Muscle layer of colon (tissue), 2 donors: ENCODE data around the gene HNRNPR.
A peak's percentile ranks its signal among the peaks of the same experiment; 100 is the strongest.

Source experiments
- H3K27ac ChIP-seq: one replicate; pipeline ENCODE4 v1.7.0; 2013; ENCODE audit warnings: low read depth, mild to moderate bottlenecking, low read length, moderate library complexity
- H3K27me3 ChIP-seq, 2 donors: one replicate each; pipeline ENCODE4 v1.7.0; 2013; ENCODE audit warnings: low read length in 2 of 2, mild to moderate bottlenecking in 2 of 2; ENCODE audit not compliant: insufficient read depth in 2 of 2, control insufficient read depth in 1 of 2
- H3K36me3 ChIP-seq: one replicate; pipeline ENCODE4 v1.7.0; 2013; ENCODE audit warnings: mild to moderate bottlenecking, low read length; ENCODE audit not compliant: insufficient read depth
- H3K4me1 ChIP-seq: one replicate; pipeline ENCODE4 v1.7.0; 2013; ENCODE audit warnings: mild to moderate bottlenecking, low read length; ENCODE audit not compliant: insufficient read depth
- H3K4me3 ChIP-seq, 2 donors: one replicate each; pipeline ENCODE4 v1.7.0; 2013; ENCODE audit warnings: low read length in 2 of 2, low read depth in 1 of 2, mild to moderate bottlenecking in 1 of 2, moderate library complexity in 1 of 2
- H3K9ac ChIP-seq: one replicate; pipeline ENCODE4 v1.7.0; 2013; ENCODE audit warnings: low read length
- H3K9me3 ChIP-seq: one replicate; pipeline ENCODE4 v1.7.0; 2013; ENCODE audit warnings: mild to moderate bottlenecking, low read length
- donor health status: abdominal sarcoma.
- donor health status: Adenocarcinoma of cecum.

The HNRNPR gene

DNA sequence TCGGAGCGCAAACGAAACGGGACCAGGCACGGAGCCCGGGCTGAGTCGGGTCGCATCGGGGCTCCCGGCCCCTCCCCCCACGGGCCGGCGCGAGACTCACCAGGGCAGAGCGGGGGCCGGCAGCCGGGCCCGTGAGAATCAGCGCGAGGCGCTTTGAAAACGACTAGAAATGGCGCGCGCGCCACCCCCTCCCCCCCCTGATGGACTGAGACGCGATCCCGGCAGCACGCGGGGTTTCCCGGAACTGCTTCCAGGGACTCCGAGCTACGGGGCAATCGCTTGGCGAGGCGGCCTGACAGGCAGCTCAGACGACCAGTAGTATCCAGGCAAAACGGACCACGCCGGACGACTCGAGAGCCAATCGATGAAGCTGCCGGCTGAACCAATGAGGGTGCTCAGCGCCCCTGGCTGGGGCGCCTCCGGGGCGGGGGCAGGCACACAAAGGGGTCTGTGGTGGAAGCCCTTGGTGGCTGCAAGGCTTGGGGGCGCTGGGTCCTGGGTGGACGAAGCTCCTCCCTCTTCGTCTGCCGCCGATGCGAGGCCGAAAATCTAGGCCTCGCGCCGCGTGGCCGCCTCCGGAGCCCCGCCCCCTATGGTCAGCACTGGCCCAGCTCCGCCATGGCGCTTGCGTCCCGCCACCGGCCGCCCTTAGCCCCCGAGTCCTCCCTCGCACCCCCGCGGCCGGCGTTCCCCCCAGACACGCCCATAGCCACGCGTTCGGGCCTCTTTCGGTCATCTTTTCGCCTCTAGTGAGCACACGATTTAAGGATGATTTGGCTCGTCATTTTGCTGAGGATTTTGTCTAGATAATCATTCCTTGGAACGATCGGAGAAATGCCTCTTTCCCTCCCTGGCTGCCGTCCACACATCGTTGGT is at the start of gene HNRNPR:
Gene HNRNPR (minus strand): TSS at position 174 of the 876 bp plus-strand sequence. CDS start 3,276 bp downstream, outside the sequence.
- Histone ChIP-seq H3K27me3 (no peaks in the 10 kb centered on the region), H3K27ac (peak within 1 kb of the TSS; percentile 56), H3K4me3 (peak within 1 kb of the TSS; percentile 81 to 88), H3K9me3 (no peaks in the 10 kb centered on the region), H3K4me1 (peaks cover 42% of the 10 kb centered on the region), H3K9ac (peak within 1 kb of the TSS; percentile 93), H3K36me3 (no peaks in the 10 kb centered on the region)

DNA sequence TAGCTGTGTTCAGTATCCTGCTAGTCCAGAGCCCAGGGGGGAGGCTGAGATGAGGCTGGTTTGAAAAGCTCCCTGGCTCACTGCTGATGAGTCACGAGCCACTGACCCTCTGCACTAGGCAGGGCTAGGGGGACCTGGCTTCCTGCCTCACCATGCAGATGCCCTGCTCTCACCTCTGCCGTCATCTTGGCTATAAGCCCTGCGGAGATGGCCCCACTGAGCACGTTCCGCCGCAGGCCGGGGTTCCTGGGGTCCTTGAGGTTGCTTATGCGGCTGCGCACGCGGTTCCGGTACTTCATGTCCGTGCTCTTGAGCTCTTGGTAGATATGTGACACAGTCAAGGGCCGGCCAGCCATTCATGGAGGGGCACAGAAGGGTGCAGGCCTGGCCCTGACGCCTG is 49.6 kb upstream of the HNRNPR start:
- Histone ChIP-seq H3K27ac (peak overlapping the region; percentile 84), H3K27me3 (no peaks in the 10 kb centered on the region), H3K9me3 (no peaks in the 10 kb centered on the region), H3K9ac (no peak overlapping the region), H3K4me3 (peak overlapping the region in 1 of 2 donors; percentile 6), H3K36me3 (peaks cover 41% of the 10 kb centered on the region), H3K4me1 (peaks cover 24% of the 10 kb centered on the region)

DNA sequence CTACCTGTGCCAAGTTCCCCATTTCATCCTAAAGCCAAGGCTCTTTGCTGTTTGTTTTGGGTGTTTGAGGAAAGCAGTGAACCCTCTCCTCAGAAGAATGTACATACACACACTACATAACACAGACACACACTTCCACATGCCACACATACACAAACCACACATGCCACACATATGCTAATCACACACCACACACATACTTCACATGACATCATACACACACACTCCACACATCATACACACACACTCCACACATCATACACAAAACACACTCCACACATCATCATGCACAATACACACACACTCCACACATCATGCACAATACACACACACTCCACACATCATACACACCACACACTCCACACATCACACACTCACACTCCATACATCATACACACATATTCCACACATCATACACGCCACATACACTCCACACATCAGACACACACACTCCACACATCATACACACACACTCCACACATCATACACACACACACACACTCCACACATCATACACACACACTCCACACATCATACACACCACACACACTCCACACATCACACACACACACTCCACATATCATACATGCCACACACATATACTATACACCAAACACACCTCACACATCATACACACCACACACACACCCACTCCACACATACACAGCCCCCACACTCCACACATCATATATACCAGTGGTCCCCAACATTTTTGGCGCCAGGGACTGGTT is 48.2 kb upstream of the HNRNPR start:
- Histone ChIP-seq H3K4me3 (no peak overlapping the region), H3K27ac (no peak overlapping the region), H3K9ac (no peak overlapping the region), H3K4me1 (peaks cover 24% of the 10 kb centered on the region), H3K36me3 (peaks cover 30% of the 10 kb centered on the region), H3K27me3 (no peaks in the 10 kb centered on the region), H3K9me3 (no peaks in the 10 kb centered on the region)

GRCh38 chr1:23389837-23390321 is 45.8 kb upstream of the HNRNPR start:
- Histone ChIP-seq H3K9me3 (no peaks in the 10 kb centered on the region), H3K36me3 (peaks cover 20% of the 10 kb centered on the region), H3K4me3 (no peak overlapping the region), H3K9ac (no peak overlapping the region), H3K27ac (no peak overlapping the region), H3K4me1 (peaks cover 18% of the 10 kb centered on the region), H3K27me3 (no peaks in the 10 kb centered on the region)

DNA sequence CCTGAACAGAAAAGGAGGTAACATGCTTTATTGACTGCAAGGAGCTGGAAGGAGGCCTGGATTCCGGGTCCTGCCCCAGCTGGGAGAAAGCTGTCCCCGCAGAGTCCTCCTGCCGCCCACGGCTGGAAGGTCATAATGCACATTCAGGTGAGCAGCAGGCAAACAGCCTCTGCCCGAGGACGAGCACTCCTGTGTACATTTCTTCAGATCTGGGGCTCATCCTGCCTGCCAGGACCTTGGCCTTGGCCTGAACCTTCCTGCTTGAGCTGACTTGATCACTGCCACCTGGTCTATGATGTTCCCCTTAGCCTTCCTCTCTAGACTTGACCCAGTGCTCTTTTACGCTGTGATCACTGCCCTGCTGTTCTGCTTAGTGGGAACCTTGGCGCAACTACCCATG is 43.4 kb upstream of the HNRNPR start:
- Histone ChIP-seq H3K27ac (no peak overlapping the region), H3K36me3 (peaks cover 29% of the 10 kb centered on the region), H3K9ac (no peak overlapping the region), H3K27me3 (no peaks in the 10 kb centered on the region), H3K4me1 (peaks cover 6% of the 10 kb centered on the region), H3K9me3 (no peaks in the 10 kb centered on the region), H3K4me3 (no peak overlapping the region)

- Histone ChIP-seq H3K27me3 (no peaks in the 10 kb centered on the region), H3K4me3 (no peak overlapping the region), H3K9ac (no peak overlapping the region), H3K36me3 (peaks cover 33% of the 10 kb centered on the region), H3K4me1 (peaks cover 6% of the 10 kb centered on the region), H3K27ac (no peak overlapping the region), H3K9me3 (no peaks in the 10 kb centered on the region)
Observed at GRCh38 chr1:23385119-23385621, 41.1 kb upstream of the HNRNPR start.

DNA sequence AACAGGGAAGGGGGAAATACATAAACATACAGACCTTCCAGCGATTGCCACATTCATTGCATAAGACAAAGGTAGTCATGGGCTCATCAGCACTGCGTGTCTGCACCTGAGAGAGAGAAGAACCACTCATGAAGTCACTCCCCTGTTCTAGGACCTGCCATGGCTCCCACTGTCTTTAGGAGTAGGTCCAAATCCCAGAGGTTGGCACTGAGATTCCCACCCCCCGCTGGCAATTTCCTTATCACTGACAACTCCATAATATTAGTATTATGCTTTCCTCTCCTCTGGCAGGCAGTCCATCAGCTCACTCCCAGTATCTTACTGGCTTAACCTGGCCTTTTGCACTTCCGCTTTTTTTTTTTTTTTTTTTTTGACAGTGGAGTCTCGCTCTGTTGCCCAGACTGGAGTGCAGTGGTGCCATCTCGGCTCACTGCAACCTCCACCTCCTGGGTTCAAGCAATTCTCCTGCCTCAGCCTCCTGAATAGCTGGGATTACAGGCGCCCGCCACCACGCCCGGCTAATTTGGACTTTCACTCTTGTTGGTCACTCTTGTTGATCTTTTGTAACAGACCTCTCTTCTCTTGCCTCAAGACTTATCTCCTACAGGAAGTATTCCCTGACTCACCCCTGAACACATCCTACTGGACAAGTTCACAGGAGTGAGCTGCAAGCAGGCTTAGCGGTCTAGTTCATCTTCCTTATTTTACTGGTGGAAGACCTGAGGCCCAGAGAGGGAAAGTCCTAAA is 40.4 kb upstream of the HNRNPR start:
- H3K9me3 ChIP-seq = no peaks in the 10 kb centered on the region
- H3K9ac ChIP-seq = no peak overlapping the region
- no peak overlapping the region for H3K4me3 ChIP-seq
- peaks cover 6% of the 10 kb centered on the region for H3K4me1 ChIP-seq
- H3K36me3 ChIP-seq = peaks cover 33% of the 10 kb centered on the region
- H3K27me3 ChIP-seq = no peaks in the 10 kb centered on the region
- H3K27ac ChIP-seq = no peak overlapping the region

- Histone ChIP-seq H3K9ac (no peak overlapping the region), H3K4me3 (no peak overlapping the region), H3K4me1 (peaks cover 6% of the 10 kb centered on the region), H3K27ac (no peak overlapping the region), H3K27me3 (no peaks in the 10 kb centered on the region), H3K9me3 (no peaks in the 10 kb centered on the region), H3K36me3 (peaks cover 33% of the 10 kb centered on the region)
Observed at GRCh38 chr1:23383577-23384311, 39.7 kb upstream of the HNRNPR start.

DNA sequence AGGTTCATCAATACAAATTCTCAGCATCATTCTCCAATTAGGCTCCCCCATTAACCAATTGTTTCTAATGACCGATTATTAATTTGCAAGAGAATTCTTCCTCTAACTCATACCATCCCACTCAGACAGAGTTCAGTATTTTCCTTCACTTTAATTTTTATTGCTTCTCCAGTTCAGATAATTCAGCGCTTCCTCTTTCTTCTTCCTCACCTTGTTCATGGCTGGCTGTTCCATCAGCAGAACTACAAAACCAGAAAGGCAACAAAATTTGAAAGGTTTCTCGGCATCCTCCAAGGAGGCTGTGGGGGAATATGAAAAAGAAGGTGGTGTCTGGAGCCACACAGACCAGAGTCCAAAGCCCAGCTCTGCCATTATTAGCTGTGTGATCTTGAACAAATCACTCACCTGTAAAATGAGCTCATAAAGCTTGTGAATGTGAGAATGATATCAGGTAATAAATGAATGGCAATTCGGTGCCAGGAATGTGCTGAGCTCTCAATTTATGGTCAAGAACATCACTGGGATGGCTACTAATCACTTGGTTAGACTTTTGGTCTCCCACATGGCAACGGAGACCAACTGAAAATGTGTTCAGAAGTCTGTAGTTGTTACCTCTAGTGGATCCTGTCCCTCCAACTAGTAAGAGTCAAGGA is 37.3 kb upstream of the HNRNPR start:
- Histone ChIP-seq H3K4me1 (peaks cover 14% of the 10 kb centered on the region), H3K27ac (no peak overlapping the region), H3K36me3 (peaks cover 33% of the 10 kb centered on the region), H3K9ac (no peak overlapping the region), H3K4me3 (no peak overlapping the region), H3K27me3 (no peaks in the 10 kb centered on the region), H3K9me3 (no peaks in the 10 kb centered on the region)

DNA sequence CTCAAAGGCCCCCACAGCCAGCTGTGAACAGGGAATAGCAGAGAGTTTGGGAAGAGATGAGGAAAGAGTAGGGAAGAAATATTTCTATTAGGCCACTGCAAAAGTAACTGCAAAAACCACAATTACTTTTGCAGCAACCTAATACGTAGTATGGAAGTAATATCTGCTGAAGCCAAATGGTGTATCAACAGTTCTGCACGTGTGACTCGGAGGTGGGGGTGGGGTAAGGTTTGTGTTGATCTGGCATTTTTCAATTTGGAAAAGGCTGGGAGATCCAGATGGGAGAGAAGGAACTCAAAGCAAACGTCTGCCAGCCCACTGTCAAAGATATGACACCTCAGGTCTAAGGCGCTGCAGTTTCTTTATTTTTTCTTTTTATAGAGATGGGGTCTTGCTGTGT is 36.6 kb upstream of the HNRNPR start:
- Histone ChIP-seq H3K9ac (no peak overlapping the region), H3K36me3 (peaks cover 33% of the 10 kb centered on the region), H3K9me3 (no peaks in the 10 kb centered on the region), H3K27ac (no peak overlapping the region), H3K4me3 (no peak overlapping the region), H3K27me3 (no peaks in the 10 kb centered on the region), H3K4me1 (peaks cover 14% of the 10 kb centered on the region)
